Measurements from ENCODE around the gene TRIM63. TPM values are rescaled to one million over a fixed set of nuclear protein-coding genes. Genes with fewer than 3 reads are reported as not detected.

Gene TRIM63
- polyA plus RNA-seq, 6 donors from 2014 or later: not detected

DNA sequence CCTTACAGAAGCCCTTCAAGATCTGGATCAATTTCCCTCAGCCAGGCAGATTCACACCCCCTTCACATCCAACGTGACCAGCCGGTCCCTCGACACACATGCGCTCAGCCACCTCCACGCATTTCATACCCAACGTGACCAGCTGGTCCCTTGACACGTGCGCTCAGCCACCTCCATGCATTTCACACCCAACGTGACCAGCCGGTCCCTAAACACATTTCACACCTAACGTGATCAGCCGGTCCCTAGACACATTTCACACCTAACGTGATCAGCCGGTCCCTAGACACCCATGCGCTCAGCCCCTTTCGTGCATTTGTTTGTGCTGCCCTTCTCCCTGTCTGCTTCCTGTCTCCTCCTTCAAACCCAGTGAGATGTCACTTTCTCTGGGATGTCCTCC, 60.7 kb downstream of the TRIM63 start:
- Mint-ChIP-seq H3K36me3 (no peaks in the 10 kb centered on the region), H3K4me3 (no peak overlapping the region), H3K27me3 (peaks cover 0 to 8% (median 5%) of the 10 kb centered on the region in 3 donors), H3K27ac (peak overlapping the region in 1 of 6 donors; percentile 23), H3K4me1 (peaks cover 0 to 11% (median 3%) of the 10 kb centered on the region in 3 donors), H3K9me3 (no peaks in the 10 kb centered on the region)
- ATAC-seq (ENCODE audit: low read depth in 2 of 2): no peak
- DNase-seq: no peak

DNA sequence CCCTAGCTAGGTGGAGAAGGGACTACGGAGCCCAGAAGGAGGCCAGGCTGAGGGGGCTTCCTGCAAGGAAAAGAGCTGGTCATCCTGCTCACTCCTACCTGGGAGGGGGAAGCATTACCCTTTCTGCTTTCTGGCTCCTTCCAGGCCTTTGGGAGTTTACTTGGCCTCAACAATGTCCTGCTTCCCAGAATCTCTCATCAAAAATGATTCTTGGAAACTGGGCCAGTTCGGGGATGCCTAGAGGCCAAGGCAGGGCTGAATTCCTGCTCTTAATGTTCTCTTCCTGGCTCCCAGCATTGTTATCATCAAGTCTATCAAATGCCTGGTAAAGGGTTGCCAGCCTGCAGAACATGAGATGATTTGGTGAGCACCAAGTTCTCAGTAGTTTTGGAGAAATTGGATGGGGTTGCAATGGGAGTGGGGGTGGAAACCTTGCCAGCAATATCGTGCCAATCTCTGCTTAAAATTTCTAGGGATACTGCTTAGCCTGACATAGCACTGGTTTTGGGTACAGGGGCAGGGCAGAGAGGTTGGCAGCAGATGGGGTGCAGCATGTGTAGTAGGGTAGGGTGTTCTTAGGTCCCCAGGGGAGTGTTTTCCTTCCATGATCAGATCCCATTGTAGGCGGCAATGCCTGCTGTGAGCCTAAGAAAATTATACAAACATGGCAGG, 61.9 kb downstream of the TRIM63 start:
- peaks cover 0 to 11% (median 3%) of the 10 kb centered on the region in 3 donors for H3K4me1 Mint-ChIP-seq
- no peak for ATAC-seq (ENCODE audit: low read depth in 2 of 2)
- peaks cover 0 to 8% (median 5%) of the 10 kb centered on the region in 3 donors for H3K27me3 Mint-ChIP-seq
- no peak overlapping the region for H3K4me3 Mint-ChIP-seq
- H3K27ac Mint-ChIP-seq: no peak overlapping the region
- H3K36me3 Mint-ChIP-seq: no peaks in the 10 kb centered on the region
- H3K9me3 Mint-ChIP-seq: no peaks in the 10 kb centered on the region
- no peak for DNase-seq

DNA sequence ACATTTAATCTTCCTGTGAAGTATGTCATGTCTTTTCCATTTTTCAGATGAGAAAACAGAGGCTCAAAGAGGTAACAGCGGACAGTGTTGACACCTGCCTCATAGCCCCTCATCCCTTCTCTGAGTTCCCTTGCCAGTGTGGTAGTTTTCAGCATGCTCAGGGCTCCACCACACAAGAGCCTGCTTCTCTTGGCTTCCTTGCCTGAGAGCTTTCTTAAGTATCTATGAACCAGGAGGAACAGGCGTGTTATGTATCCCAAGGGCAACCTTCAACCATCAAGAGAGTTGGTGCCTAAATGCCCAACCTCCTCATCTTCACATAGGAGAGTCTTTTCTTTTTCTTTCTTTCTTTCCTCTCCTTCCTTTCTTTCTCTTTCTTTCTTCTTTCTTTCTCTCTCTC, 63.7 kb downstream of the TRIM63 start:
- ATAC-seq (ENCODE audit: low read depth in 2 of 2) (no peak), DNase-seq (no peak)
- Mint-ChIP-seq H3K4me1 (peaks cover 2 to 11% (median 4%) of the 10 kb centered on the region in 3 donors), H3K36me3 (no peaks in the 10 kb centered on the region), H3K27me3 (peaks cover 0 to 8% (median 5%) of the 10 kb centered on the region in 3 donors), H3K27ac (peak overlapping the region in 1 of 6 donors; percentile 24), H3K9me3 (no peaks in the 10 kb centered on the region), H3K4me3 (no peak overlapping the region)

DNA sequence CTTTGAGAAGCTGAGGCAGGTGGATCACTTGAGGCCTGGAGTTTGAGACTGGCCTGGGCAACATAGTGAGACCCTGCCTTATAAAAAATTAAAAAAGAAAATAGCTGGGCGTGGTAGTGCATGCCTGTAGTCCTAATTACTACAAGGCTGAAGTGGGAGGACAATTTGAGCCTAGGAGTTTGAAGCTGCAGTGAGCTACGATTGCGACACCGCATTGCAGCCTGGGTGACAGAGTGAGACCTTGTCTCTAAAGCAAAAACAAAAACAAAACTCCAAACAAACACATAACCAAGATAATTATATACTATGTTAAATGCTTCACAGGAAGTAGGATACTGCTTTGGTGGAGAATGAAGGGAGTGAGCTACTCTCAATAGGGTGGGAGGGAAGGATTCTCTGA, 64.2 kb downstream of the TRIM63 start:
- H3K27me3 Mint-ChIP-seq: peaks cover 0 to 8% (median 5%) of the 10 kb centered on the region in 3 donors
- no peaks in the 10 kb centered on the region for H3K36me3 Mint-ChIP-seq
- H3K9me3 Mint-ChIP-seq: no peaks in the 10 kb centered on the region

More for the DNA sequence above, 64.2 kb downstream of the TRIM63 start:
- no peak for DNase-seq
- no peak for ATAC-seq (ENCODE audit: low read depth in 2 of 2)
- Mint-ChIP-seq H3K4me3 (no peak overlapping the region), H3K4me1 (peaks cover 6 to 11% (median 9%) of the 10 kb centered on the region in 3 donors), H3K27ac (no peak overlapping the region)

Other genes with a start within 250 kb of the TRIM63 start
- 10 to 100 TPM; 31.9 to 70.8 (median 38.7) TPM for gene MTFR1L, start 247.7 kb downstream of the TRIM63 start, polyA plus RNA-seq (ENCODE audit: low read depth in 6 of 6)
- gene AUNIP, start 208.2 kb downstream of the TRIM63 start, polyA plus RNA-seq (ENCODE audit: low read depth in 6 of 6): under 1 TPM in 1 of 6 donors, not detected in 5; 0.15 TPM
- gene PAQR7, start 191.9 kb downstream of the TRIM63 start, polyA plus RNA-seq (ENCODE audit: low read depth in 6 of 6): under 1 TPM in 4 of 6 donors, not detected in 2; 0.08 to 0.24 (median 0.12) TPM
- 100 to 1,000 TPM; 109 to 169 (median 137) TPM for gene STMN1, start 161.2 kb downstream of the TRIM63 start, polyA plus RNA-seq (ENCODE audit: low read depth in 6 of 6)
- 1 to 10 TPM; 4.0 to 9.2 (median 7.7) TPM for gene PAFAH2, start 69.6 kb downstream of the TRIM63 start, polyA plus RNA-seq (ENCODE audit: low read depth in 6 of 6)
- not detected for gene EXTL1, start 45.9 kb downstream of the TRIM63 start, polyA plus RNA-seq (ENCODE audit: low read depth in 6 of 6)
- gene SLC30A2, start 21.5 kb downstream of the TRIM63 start, polyA plus RNA-seq (ENCODE audit: low read depth in 6 of 6): not detected
- 1 to 10 TPM; 3.2 to 6.0 (median 4.9) TPM for gene PDIK1L, start 44.2 kb upstream of the TRIM63 start, polyA plus RNA-seq (ENCODE audit: low read depth in 6 of 6)
- not detected for gene FAM110D, start 91.4 kb upstream of the TRIM63 start, polyA plus RNA-seq (ENCODE audit: low read depth in 6 of 6)
- not detected for gene C1orf232, start 101.3 kb upstream of the TRIM63 start, polyA plus RNA-seq (ENCODE audit: low read depth in 6 of 6)
- 10 to 100 TPM; 33.3 to 52.3 (median 36.1) TPM for gene ZNF593, start 102.3 kb upstream of the TRIM63 start, polyA plus RNA-seq (ENCODE audit: low read depth in 6 of 6)
- gene ZNF593OS, start 104.2 kb upstream of the TRIM63 start, polyA plus RNA-seq (ENCODE audit: low read depth in 6 of 6): 1 to 10 TPM in 5 of 6 donors, under 1 TPM in 1; 0.96 to 3.5 (median 1.9) TPM
- under 1 TPM in 3 of 6 donors, not detected in 3; 0.44 to 0.57 (median 0.49) TPM for gene CNKSR1, start 109.9 kb upstream of the TRIM63 start, polyA plus RNA-seq (ENCODE audit: low read depth in 6 of 6)
- gene CATSPER4, start 123.0 kb upstream of the TRIM63 start, polyA plus RNA-seq (ENCODE audit: low read depth in 6 of 6): not detected
- 1 to 10 TPM; 2.5 to 8.2 (median 4.9) TPM for gene CEP85, start 166.6 kb upstream of the TRIM63 start, polyA plus RNA-seq (ENCODE audit: low read depth in 6 of 6)
- 1,000 to 10,000 TPM in 2 of 6 donors, 100 to 1,000 TPM in 4; 624 to 1,205 (median 832) TPM for gene SH3BGRL3, start 212.5 kb upstream of the TRIM63 start, polyA plus RNA-seq (ENCODE audit: low read depth in 6 of 6)
- 10 to 100 TPM in 2 of 6 donors, 1 to 10 TPM in 4; 4.3 to 15.7 (median 6.9) TPM for gene UBXN11, start 239.0 kb upstream of the TRIM63 start, polyA plus RNA-seq (ENCODE audit: low read depth in 6 of 6)

Data from naive B cell (primary cell).